Large intestine (tissue), 12 donors: ENCODE measurements around the gene CNPY3. TPM values are rescaled to one million over a fixed set of nuclear protein-coding genes. Genes with fewer than 3 reads are reported as not detected.
"Not testable (repeated sequence)": the region's sequence is repeated elsewhere in the genome, so short reads cannot be mapped to it uniquely, and the experiment has no call there.

Source experiments
- DNase-seq, 2 donors: peaks; one replicate each; pipeline versions ENCODE4 v3.0.0 to v3.0.0-alpha.2; 2013
- H3K27ac ChIP-seq: one replicate; pipeline ENCODE4 v1.5.1; 2013; ENCODE audit warnings: low read length
- H3K27me3 ChIP-seq: 2 replicates; pipeline ENCODE4 v1.6.1; 2013; ENCODE audit warnings: low read length; ENCODE audit not compliant: control insufficient read depth, insufficient read depth
- H3K36me3 ChIP-seq: 2 replicates; pipeline ENCODE4 v1.6.1; 2013; ENCODE audit warnings: low read length; ENCODE audit not compliant: control insufficient read depth, insufficient read depth
- H3K4me1 ChIP-seq: one replicate; pipeline ENCODE4 v1.6.1; 2013; ENCODE audit warnings: low read length; ENCODE audit not compliant: control insufficient read depth, insufficient read depth
- H3K4me3 ChIP-seq: one replicate; pipeline ENCODE4 v1.5.1; 2013; ENCODE audit warnings: low read length
- H3K9me3 ChIP-seq: one replicate; pipeline ENCODE4 v1.6.1; 2013; ENCODE audit warnings: mild to moderate bottlenecking, low read depth, low read length, moderate library complexity; ENCODE audit not compliant: control insufficient read depth
- WGBS: methylation state at CpG from one replicate; pipeline ENCODE4 v1.1.5; 2013; ENCODE audit warnings: low lambda C conversion rate; ENCODE audit not compliant: insufficient coverage; 5-methylcytosine and 5-hydroxymethylcytosine counted together
- long read RNA-seq, 11 donors: transcript quantifications; one replicate each; lab custom pipeline, GENCODE V29; 2026
- polyA plus RNA-seq: library from polyadenylated mRNA; unstranded; fragments of 120-200 nt; gene quantifications from one replicate; pipeline ENCODE4 v1.2.1, GENCODE V29; 2013

CNPY3 gene
- 53.0 TPM for polyA plus RNA-seq
- long read RNA-seq, donor 1, transcript CNPY3-201 (6 exons, 1,704 nt): major isoform, 13 of 28 reads
- long read RNA-seq, donor 1, partial matches to known transcripts: 15 of 28 reads
- long read RNA-seq, donor 1, other reads (novel, unspliced or antisense): 0 of 28 reads
- long read RNA-seq, donor 2, transcript CNPY3-201 (6 exons, 1,704 nt): major isoform, 42 of 60 reads
- long read RNA-seq, donor 2, partial matches to known transcripts: 18 of 60 reads
- long read RNA-seq, donor 2, other reads (novel, unspliced or antisense): 0 of 60 reads
- long read RNA-seq, donor 3, transcript CNPY3-201 (6 exons, 1,704 nt): major isoform, 35 of 41 reads
- long read RNA-seq, donor 3, partial matches to known transcripts: 0 of 41 reads
- long read RNA-seq, donor 3, other reads (novel, unspliced or antisense): 6 of 41 reads
- long read RNA-seq, donor 4, partial matches to known transcripts: 0 of 4 reads
- long read RNA-seq, donor 4, other reads (novel, unspliced or antisense): 0 of 4 reads
- long read RNA-seq, donor 5, transcript CNPY3-201 (6 exons, 1,704 nt): major isoform, 18 of 18 reads
- long read RNA-seq, donor 5, partial matches to known transcripts: 0 of 18 reads
- long read RNA-seq, donor 5, other reads (novel, unspliced or antisense): 0 of 18 reads
- long read RNA-seq, donor 6, transcript CNPY3-201 (6 exons, 1,704 nt): major isoform, 23 of 23 reads
- long read RNA-seq, donor 6, partial matches to known transcripts: 0 of 23 reads
- long read RNA-seq, donor 6, other reads (novel, unspliced or antisense): 0 of 23 reads
- long read RNA-seq, donor 7, transcript CNPY3-201 (6 exons, 1,704 nt): major isoform, 11 of 11 reads
- long read RNA-seq, donor 7, partial matches to known transcripts: 0 of 11 reads
- long read RNA-seq, donor 7, other reads (novel, unspliced or antisense): 0 of 11 reads
- long read RNA-seq, donor 8, transcript CNPY3-201 (6 exons, 1,704 nt): major isoform, 48 of 71 reads
- long read RNA-seq, donor 8, partial matches to known transcripts: 23 of 71 reads
- long read RNA-seq, donor 8, other reads (novel, unspliced or antisense): 0 of 71 reads
- long read RNA-seq, donor 9, transcript CNPY3-201 (6 exons, 1,704 nt): major isoform, 25 of 25 reads
- long read RNA-seq, donor 9, partial matches to known transcripts: 0 of 25 reads
- long read RNA-seq, donor 9, other reads (novel, unspliced or antisense): 0 of 25 reads
- long read RNA-seq, donor 10, transcript CNPY3-201 (6 exons, 1,704 nt): major isoform, 32 of 37 reads
- long read RNA-seq, donor 10, partial matches to known transcripts: 5 of 37 reads
- long read RNA-seq, donor 10, other reads (novel, unspliced or antisense): 0 of 37 reads
- long read RNA-seq, donor 11, transcript CNPY3-201 (6 exons, 1,704 nt): major isoform, 30 of 30 reads
- long read RNA-seq, donor 11, partial matches to known transcripts: 0 of 30 reads
- long read RNA-seq, donor 11, other reads (novel, unspliced or antisense): 0 of 30 reads

GRCh38 chr6:42928986-42929820 lies at the start of gene CNPY3:
TSS of gene CNPY3 (plus strand) at chr6:42929480. CDS start at chr6:42929571, 91 bp downstream.
- H3K27me3 ChIP-seq: peaks cover 6% of the 10 kb centered on the region
- H3K9me3 ChIP-seq: no peaks in the 10 kb centered on the region
- peak; percentile 96 to 98 for DNase-seq
- H3K27ac ChIP-seq: peak within 1 kb of the TSS; percentile 91
- peaks cover 3% of the 10 kb centered on the region for H3K36me3 ChIP-seq
- no CpG with 5 or more reads among the region's 63 CpGs for WGBS
- H3K4me3 ChIP-seq: peak within 1 kb of the TSS; percentile 67
- H3K4me1 ChIP-seq: peaks cover 15% of the 10 kb centered on the region

GRCh38 chr6:42880240-42880817 lies 49.0 kb upstream of the CNPY3 start:
- not testable (repeated sequence) for H3K4me1 ChIP-seq, H3K9me3 ChIP-seq, H3K27me3 ChIP-seq, DNase-seq
- WGBS: no CpG with 5 or more reads among the region's 25 CpGs
- Histone ChIP-seq H3K4me3 (peak overlapping the region; percentile 89), H3K36me3 (peaks cover 31% of the 10 kb centered on the region), H3K27ac (peak overlapping the region; percentile 81)

- WGBS: no CpG with 5 or more reads among the region's 12 CpGs
- H3K27ac ChIP-seq, DNase-seq, H3K4me1 ChIP-seq, H3K9me3 ChIP-seq, H3K27me3 ChIP-seq: not testable (repeated sequence)
- peak overlapping the region; percentile 89 for H3K4me3 ChIP-seq
- H3K36me3 ChIP-seq: peaks cover 37% of the 10 kb centered on the region
Measured at GRCh38 chr6:42880871-42881270, 48.4 kb upstream of the CNPY3 start.

- DNase-seq: no peak
- no peak overlapping the region for H3K27ac ChIP-seq
- H3K27me3 ChIP-seq: no peaks in the 10 kb centered on the region
- H3K4me1 ChIP-seq: peaks cover 3% of the 10 kb centered on the region
- H3K4me3 ChIP-seq: no peak overlapping the region
- H3K36me3 ChIP-seq: peaks cover 45% of the 10 kb centered on the region
- no CpG with 5 or more reads among the region's 4 CpGs for WGBS
- peaks cover 3% of the 10 kb centered on the region for H3K9me3 ChIP-seq
Measured at GRCh38 chr6:42885702-42886101, 43.6 kb upstream of the CNPY3 start.

- H3K36me3 ChIP-seq: peaks cover 33% of the 10 kb centered on the region
- H3K4me3 ChIP-seq, H3K4me1 ChIP-seq, H3K27me3 ChIP-seq, H3K9me3 ChIP-seq, DNase-seq, H3K27ac ChIP-seq: not testable (repeated sequence)
- WGBS: no CpG with 5 or more reads among the region's 4 CpGs
Measured at GRCh38 chr6:42888201-42888600, 41.1 kb upstream of the CNPY3 start.

- DNase-seq: no peak
- H3K4me1 ChIP-seq: peaks cover 18% of the 10 kb centered on the region
- peak overlapping the region; percentile 97 for H3K4me3 ChIP-seq
- WGBS: 75% methylated on average over 2 of the region's 4 CpGs
- no peaks in the 10 kb centered on the region for H3K27me3 ChIP-seq
- peaks cover 3% of the 10 kb centered on the region for H3K9me3 ChIP-seq
- H3K27ac ChIP-seq: peak overlapping the region; percentile 97
- H3K36me3 ChIP-seq: peaks cover 17% of the 10 kb centered on the region
Measured at GRCh38 chr6:42889815-42890214, 39.5 kb upstream of the CNPY3 start.

GRCh38 chr6:42890311-42891198 lies 38.7 kb upstream of the CNPY3 start:
- no peaks in the 10 kb centered on the region for H3K27me3 ChIP-seq
- peaks cover 3% of the 10 kb centered on the region for H3K9me3 ChIP-seq
- WGBS: no CpG with 5 or more reads among the region's 63 CpGs
- H3K36me3 ChIP-seq: peaks cover 11% of the 10 kb centered on the region
- peaks cover 18% of the 10 kb centered on the region for H3K4me1 ChIP-seq
- H3K27ac ChIP-seq: peak overlapping the region; percentile 97
- DNase-seq: peak; percentile 92 to 97
- peak overlapping the region; percentile 97 for H3K4me3 ChIP-seq

- Histone ChIP-seq H3K4me1 (peaks cover 18% of the 10 kb centered on the region), H3K36me3 (peaks cover 5% of the 10 kb centered on the region), H3K4me3 (peak overlapping the region; percentile 97), H3K27me3 (no peaks in the 10 kb centered on the region), H3K27ac (peak overlapping the region; percentile 97), H3K9me3 (peaks cover 3% of the 10 kb centered on the region)
- 80% methylated on average over 1 of the region's 17 CpGs for WGBS
- no peak for DNase-seq
Measured at GRCh38 chr6:42891199-42891722, 38.0 kb upstream of the CNPY3 start.
